Fibroblast of mammary gland (primary cell): Measurements from ENCODE around the gene IMPDH2.
"Not testable (repeated sequence)": the region's sequence is repeated elsewhere in the genome, so short reads cannot be mapped to it uniquely, and the experiment has no call there.

ENCODE experiments used
- DNase-seq: peaks from one replicate; pipeline ENCODE4 v3.0.0-alpha.2; 2010; ENCODE audit warnings: low read depth
- H3K4me3 ChIP-seq: 2 replicates; pipeline ENCODE4 v1.5.1; 2011; ENCODE audit warnings: low read depth, mild to moderate bottlenecking, low read length, moderate library complexity; ENCODE audit not compliant: control insufficient read depth
- CTCF ChIP-seq: conservative IDR thresholded peaks from 2 replicates; pipeline ENCODE4 v1.5.1; 2011; ENCODE audit warnings: low read depth, low read length, inconsistent platforms; ENCODE audit not compliant: control insufficient read depth, insufficient read depth

Gene IMPDH2

GRCh38 chr3:49013738-49014660 lies 15.2 kb downstream of the IMPDH2 start:
- TF ChIP-seq CTCF, result peak; percentile 72
- DNase-seq, result peak; percentile 41
- H3K4me3 ChIP-seq, result no peak overlapping the region

- H3K4me3 ChIP-seq, result no peak overlapping the region
- no peak for TF ChIP-seq CTCF
Measured at GRCh38 chr3:49013113-49013737, 16.0 kb downstream of the IMPDH2 start.

GRCh38 chr3:49012441-49013017 lies 16.7 kb downstream of the IMPDH2 start:
- no peak for TF ChIP-seq CTCF

More at GRCh38 chr3:49013113-49013737, 16.0 kb downstream of the IMPDH2 start:
- DNase-seq, result no peak

GRCh38 chr3:49009396-49009795 lies 19.8 kb downstream of the IMPDH2 start:
- no peak for DNase-seq
- TF ChIP-seq CTCF, result no peak

More at GRCh38 chr3:49012441-49013017, 16.7 kb downstream of the IMPDH2 start:
- H3K4me3 ChIP-seq, result no peak overlapping the region
- DNase-seq, result no peak

GRCh38 chr3:49008627-49009026 lies 20.6 kb downstream of the IMPDH2 start:
- H3K4me3 ChIP-seq, result peak overlapping the region; percentile 65
- not testable (repeated sequence) for DNase-seq

More at GRCh38 chr3:49009396-49009795, 19.8 kb downstream of the IMPDH2 start:
- no peak overlapping the region for H3K4me3 ChIP-seq

GRCh38 chr3:49007771-49008528 lies 21.2 kb downstream of the IMPDH2 start:
- no peak for TF ChIP-seq CTCF
- peak overlapping the region; percentile 65 for H3K4me3 ChIP-seq
- peak; percentile 81 for DNase-seq
